ENCODE data around the gene TLL2. TPM values are rescaled to one million over a fixed set of nuclear protein-coding genes. Genes with fewer than 3 reads are reported as not detected.

Gene TLL2
- polyA plus RNA-seq, 3 donors: not detected

- Histone ChIP-seq H3K79me2 (ENCODE audit: insufficient read depth, low read length) (no peaks in the 10 kb centered on the region), H4K20me1 (ENCODE audit: insufficient read depth, low read length) (no peaks in the 10 kb centered on the region), H3K27me3 (ENCODE audit: control insufficient read depth in 2 of 2, insufficient read depth in 2 of 2, low read length in 2 of 2) (no peaks in the 10 kb centered on the region), H2AFZ (ENCODE audit: insufficient read depth, low read depth, low read length, poor library complexity, severe bottlenecking) (no peak overlapping the region), H3K4me3 (replicated peaks in 1 of 3; ENCODE audit: low read depth in 2 of 3, low read length in 3 of 3) (no peak overlapping the region), H3K27ac (ENCODE audit: low read depth in 1 of 2, low read length in 2 of 2) (no peak overlapping the region), H3K9ac (ENCODE audit: insufficient read depth, low read length, poor library complexity, severe bottlenecking) (no peak overlapping the region), H3K4me1 (ENCODE audit: control insufficient read depth in 1 of 2, insufficient read depth in 2 of 2, low read length in 2 of 2) (peaks cover 9% of the 10 kb centered on the region in 2 donors), H3K36me3 (replicated peaks in 1 of 2; ENCODE audit: control insufficient read depth in 1 of 2, insufficient read depth in 2 of 2, low read length in 2 of 2) (no peaks in the 10 kb centered on the region), H3K9me3 (replicated peaks in 1 of 2; ENCODE audit: control insufficient read depth in 1 of 2, insufficient read depth in 1 of 2, low read length in 2 of 2) (no peaks in the 10 kb centered on the region), H3K4me2 (replicated peaks; ENCODE audit: extremely low read depth, low read length, poor library complexity, severe bottlenecking) (no peak overlapping the region)
- peaks cover 0 to 3% (median 3%) of the 10 kb centered on the region in 3 donors for H3K27me3 Mint-ChIP-seq (ENCODE audit: low read depth in 3 of 3)
- no peak overlapping the region for H3K4me3 Mint-ChIP-seq
- TF ChIP-seq, protein P1, sequence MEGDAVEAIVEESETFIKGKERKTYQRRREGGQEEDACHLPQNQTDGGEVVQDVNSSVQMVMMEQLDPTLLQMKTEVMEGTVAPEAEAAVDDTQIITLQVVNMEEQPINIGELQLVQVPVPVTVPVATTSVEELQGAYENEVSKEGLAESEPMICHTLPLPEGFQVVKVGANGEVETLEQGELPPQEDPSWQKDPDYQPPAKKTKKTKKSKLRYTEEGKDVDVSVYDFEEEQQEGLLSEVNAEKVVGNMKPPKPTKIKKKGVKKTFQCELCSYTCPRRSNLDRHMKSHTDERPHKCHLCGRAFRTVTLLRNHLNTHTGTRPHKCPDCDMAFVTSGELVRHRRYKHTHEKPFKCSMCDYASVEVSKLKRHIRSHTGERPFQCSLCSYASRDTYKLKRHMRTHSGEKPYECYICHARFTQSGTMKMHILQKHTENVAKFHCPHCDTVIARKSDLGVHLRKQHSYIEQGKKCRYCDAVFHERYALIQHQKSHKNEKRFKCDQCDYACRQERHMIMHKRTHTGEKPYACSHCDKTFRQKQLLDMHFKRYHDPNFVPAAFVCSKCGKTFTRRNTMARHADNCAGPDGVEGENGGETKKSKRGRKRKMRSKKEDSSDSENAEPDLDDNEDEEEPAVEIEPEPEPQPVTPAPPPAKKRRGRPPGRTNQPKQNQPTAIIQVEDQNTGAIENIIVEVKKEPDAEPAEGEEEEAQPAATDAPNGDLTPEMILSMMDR (IDR thresholded peaks at IDR 0.05): no peak
- H3K4me1 Mint-ChIP-seq: peaks cover 9% of the 10 kb centered on the region
- H3K27ac Mint-ChIP-seq: no peak overlapping the region
- H3K36me3 Mint-ChIP-seq: no peaks in the 10 kb centered on the region
- peaks cover 0 to 6% (median 0%) of the 10 kb centered on the region in 7 donors for H3K9me3 Mint-ChIP-seq
- intact Hi-C loops (cut with micrococcal nuclease): no loop called here
- no peak for DNase-seq
These were observed 77.7 kb downstream of the TLL2 start for GRCh38 chr10:96436035-96436434.

GRCh38 chr10:96431211-96431970, 82.3 kb downstream of the TLL2 start:
- Histone ChIP-seq H3K4me2 (replicated peaks; ENCODE audit: extremely low read depth, low read length, poor library complexity, severe bottlenecking) (no peak overlapping the region), H3K27me3 (ENCODE audit: control insufficient read depth in 2 of 2, insufficient read depth in 2 of 2, low read length in 2 of 2) (peaks cover 0 to 4% of the 10 kb centered on the region in 2 donors), H3K27ac (ENCODE audit: low read depth in 1 of 2, low read length in 2 of 2) (no peak overlapping the region), H3K36me3 (replicated peaks in 1 of 2; ENCODE audit: control insufficient read depth in 1 of 2, insufficient read depth in 2 of 2, low read length in 2 of 2) (no peaks in the 10 kb centered on the region), H2AFZ (ENCODE audit: insufficient read depth, low read depth, low read length, poor library complexity, severe bottlenecking) (no peak overlapping the region), H4K20me1 (ENCODE audit: insufficient read depth, low read length) (no peaks in the 10 kb centered on the region), H3K79me2 (ENCODE audit: insufficient read depth, low read length) (no peaks in the 10 kb centered on the region), H3K9me3 (replicated peaks in 1 of 2; ENCODE audit: control insufficient read depth in 1 of 2, insufficient read depth in 1 of 2, low read length in 2 of 2) (no peaks in the 10 kb centered on the region), H3K4me3 (replicated peaks in 1 of 3; ENCODE audit: low read depth in 2 of 3, low read length in 3 of 3) (no peak overlapping the region), H3K4me1 (ENCODE audit: control insufficient read depth in 1 of 2, insufficient read depth in 2 of 2, low read length in 2 of 2) (no peaks in the 10 kb centered on the region), H3K9ac (ENCODE audit: insufficient read depth, low read length, poor library complexity, severe bottlenecking) (no peak overlapping the region)
- TF ChIP-seq, protein P1 (IDR thresholded peaks at IDR 0.05): no peak
- Mint-ChIP-seq H3K9me3 (peaks cover 0 to 3% (median 0%) of the 10 kb centered on the region in 7 donors), H3K27me3 (ENCODE audit: low read depth in 3 of 3) (peaks cover 14 to 26% (median 15%) of the 10 kb centered on the region in 3 donors), H3K27ac (no peak overlapping the region), H3K4me3 (peak overlapping the region in 1 of 2 donors; percentile 18), H3K4me1 (no peaks in the 10 kb centered on the region), H3K36me3 (no peaks in the 10 kb centered on the region)
- WGBS (ENCODE audit: insufficient coverage): 90% methylated on average over 13 of the region's 15 CpGs
- intact Hi-C loops (cut with micrococcal nuclease): no loop called here
- DNase-seq: no peak
